ENCODE measurements around the gene JPH4.

JPH4 gene

GRCh38 chr14:23578560-23579310 is at the start of gene JPH4:
Gene JPH4, minus strand, starts transcription at chr14:23578790. Its CDS starts 1,337 bp downstream, at chr14:23577453.
- DNase-seq (ENCODE audit: extremely low read depth in 1 of 2, low read depth in 1 of 2), result no peak

GRCh38 chr14:23627961-23628360 is 49.4 kb upstream of the JPH4 start:
- DNase-seq (ENCODE audit: extremely low read depth in 1 of 2, low read depth in 1 of 2), result no peak

- DNase-seq (ENCODE audit: extremely low read depth in 1 of 2, low read depth in 1 of 2), result no peak
Observed at GRCh38 chr14:23626946-23627345, 48.4 kb upstream of the JPH4 start.

GRCh38 chr14:23624830-23625404 is 46.3 kb upstream of the JPH4 start:
- no peak for DNase-seq (ENCODE audit: extremely low read depth in 1 of 2, low read depth in 1 of 2)

- no peak for DNase-seq (ENCODE audit: extremely low read depth in 1 of 2, low read depth in 1 of 2)
Observed at GRCh38 chr14:23623962-23624361, 45.4 kb upstream of the JPH4 start.

- no peak for DNase-seq (ENCODE audit: extremely low read depth in 1 of 2, low read depth in 1 of 2)
Observed at GRCh38 chr14:23622990-23623389, 44.4 kb upstream of the JPH4 start.

- DNase-seq (ENCODE audit: extremely low read depth in 1 of 2, low read depth in 1 of 2), result no peak
Observed at GRCh38 chr14:23621932-23622730, 43.5 kb upstream of the JPH4 start.

- no peak for DNase-seq (ENCODE audit: extremely low read depth in 1 of 2, low read depth in 1 of 2)
Observed at GRCh38 chr14:23621204-23621931, 42.8 kb upstream of the JPH4 start.

GRCh38 chr14:23620177-23620702 is 41.6 kb upstream of the JPH4 start:
- DNase-seq (ENCODE audit: extremely low read depth in 1 of 2, low read depth in 1 of 2), result no peak

GRCh38 chr14:23618415-23618988 is 39.9 kb upstream of the JPH4 start:
- DNase-seq (ENCODE audit: extremely low read depth in 1 of 2, low read depth in 1 of 2), result no peak

- DNase-seq (ENCODE audit: extremely low read depth in 1 of 2, low read depth in 1 of 2), result no peak
Observed at GRCh38 chr14:23617539-23617938, 38.9 kb upstream of the JPH4 start.

GRCh38 chr14:23615856-23616255 is 37.3 kb upstream of the JPH4 start:
- DNase-seq (ENCODE audit: extremely low read depth in 1 of 2, low read depth in 1 of 2), result no peak

GRCh38 chr14:23614395-23614828 is 35.8 kb upstream of the JPH4 start:
- no peak for DNase-seq (ENCODE audit: extremely low read depth in 1 of 2, low read depth in 1 of 2)

- DNase-seq (ENCODE audit: extremely low read depth in 1 of 2, low read depth in 1 of 2), result no peak
Observed at GRCh38 chr14:23613242-23614070, 34.9 kb upstream of the JPH4 start.

GRCh38 chr14:23612802-23613201 is 34.2 kb upstream of the JPH4 start:
- DNase-seq (ENCODE audit: extremely low read depth in 1 of 2, low read depth in 1 of 2), result no peak

- no peak for DNase-seq (ENCODE audit: extremely low read depth in 1 of 2, low read depth in 1 of 2)
Observed at GRCh38 chr14:23612354-23612732, 33.8 kb upstream of the JPH4 start.

- DNase-seq (ENCODE audit: extremely low read depth in 1 of 2, low read depth in 1 of 2), result no peak
Observed at GRCh38 chr14:23610815-23611289, 32.3 kb upstream of the JPH4 start.

GRCh38 chr14:23610090-23610814 is 31.7 kb upstream of the JPH4 start:
- DNase-seq (ENCODE audit: extremely low read depth in 1 of 2, low read depth in 1 of 2), result no peak
